Smooth muscle cell (in vitro differentiated cells): ENCODE data around the gene MEGF11. TPM values are rescaled to one million over a fixed set of nuclear protein-coding genes. Genes with fewer than 3 reads are reported as not detected.

ENCODE experiments used
- DNase-seq: peaks from one replicate; lab custom pipeline; 2025; ENCODE audit not compliant: unreplicated experiment; lab: John Stamatoyannopoulos, UW
- H2AFZ ChIP-seq: fragments of 200-600 bp; sonication (generic); 2 replicates; pipeline ENCODE4 v1.6.0; 2016; ENCODE audit warnings: antibody characterized with exemption, low read depth, mild to moderate bottlenecking
- H3F3A ChIP-seq: fragments of 200-600 bp; sonication (generic); 2 replicates; pipeline ENCODE4 v1.6.0; 2017; ENCODE audit warnings: antibody characterized with exemption, low read depth
- H3K27ac ChIP-seq: fragments of 200-600 bp; sonication (generic); 2 replicates; pipeline ENCODE4 v1.5.1; 2016; ENCODE audit warnings: low read depth, mild to moderate bottlenecking
- H3K27me3 ChIP-seq: fragments of 200-600 bp; sonication (generic); 2 replicates; pipeline ENCODE4 v1.6.1; 2016; ENCODE audit warnings: low read depth, mild to moderate bottlenecking
- H3K36me3 ChIP-seq: fragments of 200-600 bp; sonication (generic); 2 replicates; pipeline ENCODE4 v1.5.1; 2016; ENCODE audit warnings: low read depth
- H3K4me1 ChIP-seq: fragments of 200-600 bp; sonication (generic); 2 replicates; pipeline ENCODE4 v1.5.1; 2016; ENCODE audit warnings: low read depth
- H3K4me2 ChIP-seq: fragments of 200-600 bp; sonication (generic); 2 replicates; pipeline ENCODE4 v1.6.0; 2016; ENCODE audit warnings: mild to moderate bottlenecking
- H3K4me3 ChIP-seq: fragments of 200-600 bp; sonication (generic); 2 replicates; pipeline ENCODE4 v1.5.1; 2016; ENCODE audit warnings: mild to moderate bottlenecking
- H3K79me2 ChIP-seq: fragments of 200-600 bp; sonication (generic); 2 replicates; pipeline ENCODE4 v1.6.0; 2016; ENCODE audit warnings: low read depth, mild to moderate bottlenecking
- H3K9ac ChIP-seq: fragments of 200-600 bp; sonication (generic); 2 replicates; pipeline ENCODE4 v1.6.0; 2016; ENCODE audit warnings: low read depth
- H3K9me3 ChIP-seq: fragments of 200-600 bp; sonication (generic); replicated peaks from 2 replicates; pipeline ENCODE4 v1.5.1; 2016; ENCODE audit warnings: low read depth
- H4K20me1 ChIP-seq: fragments of 200-600 bp; sonication (generic); 2 replicates; pipeline ENCODE4 v1.6.0; 2016; ENCODE audit warnings: low read depth
- WGBS: methylation state at CpG from one replicate; pipeline ENCODE4 v1.1.7; 2016; ENCODE audit warnings: low lambda C conversion rate; 5-methylcytosine and 5-hydroxymethylcytosine counted together
- polyA plus RNA-seq: library from polyadenylated mRNA; unstranded; fragments of >200 nt; fragmentation: Nextera tagmentation; extraction: Ambion mirVana; gene quantifications from 2 replicates; pipeline ENCODE4 v1.2.1, GENCODE V29; 2016
- total RNA-seq: library from RNA; depleted of rRNA; stranded (reverse); fragments of >200 nt; gene quantifications from 2 replicates; pipeline ENCODE4 v1.2.3, GENCODE V29; 2014
- TF ChIP-seq, protein P1 (sequence below): fragments of 200-600 bp; sonication (generic); IDR thresholded peaks from 2 replicates; pipeline ENCODE4 v1.5.1; 2017; ENCODE audit warnings: borderline replicate concordance, mild to moderate bottlenecking, antibody characterized with exemption; ENCODE audit not compliant: insufficient read depth, poor library complexity, severe bottlenecking

Gene MEGF11
- total and polyA plus RNA-seq, 2 experiments from 2014 or later: 0.08 TPM; not detected in 1

- Histone ChIP-seq H3F3A (no peaks in the 10 kb centered on the region), H2AFZ (no peak overlapping the region), H3K79me2 (no peaks in the 10 kb centered on the region), H4K20me1 (no peaks in the 10 kb centered on the region), H3K9me3 (no peaks in the 10 kb centered on the region), H3K4me1 (no peaks in the 10 kb centered on the region), H3K9ac (no peak overlapping the region), H3K27ac (no peak overlapping the region), H3K4me3 (no peak overlapping the region), H3K27me3 (no peaks in the 10 kb centered on the region), H3K36me3 (no peaks in the 10 kb centered on the region), H3K4me2 (no peak overlapping the region)
- TF ChIP-seq, protein P1, sequence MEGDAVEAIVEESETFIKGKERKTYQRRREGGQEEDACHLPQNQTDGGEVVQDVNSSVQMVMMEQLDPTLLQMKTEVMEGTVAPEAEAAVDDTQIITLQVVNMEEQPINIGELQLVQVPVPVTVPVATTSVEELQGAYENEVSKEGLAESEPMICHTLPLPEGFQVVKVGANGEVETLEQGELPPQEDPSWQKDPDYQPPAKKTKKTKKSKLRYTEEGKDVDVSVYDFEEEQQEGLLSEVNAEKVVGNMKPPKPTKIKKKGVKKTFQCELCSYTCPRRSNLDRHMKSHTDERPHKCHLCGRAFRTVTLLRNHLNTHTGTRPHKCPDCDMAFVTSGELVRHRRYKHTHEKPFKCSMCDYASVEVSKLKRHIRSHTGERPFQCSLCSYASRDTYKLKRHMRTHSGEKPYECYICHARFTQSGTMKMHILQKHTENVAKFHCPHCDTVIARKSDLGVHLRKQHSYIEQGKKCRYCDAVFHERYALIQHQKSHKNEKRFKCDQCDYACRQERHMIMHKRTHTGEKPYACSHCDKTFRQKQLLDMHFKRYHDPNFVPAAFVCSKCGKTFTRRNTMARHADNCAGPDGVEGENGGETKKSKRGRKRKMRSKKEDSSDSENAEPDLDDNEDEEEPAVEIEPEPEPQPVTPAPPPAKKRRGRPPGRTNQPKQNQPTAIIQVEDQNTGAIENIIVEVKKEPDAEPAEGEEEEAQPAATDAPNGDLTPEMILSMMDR: no peak
- DNase-seq: no peak
- 100% methylated on average over 1 of the region's 1 CpG for WGBS
Observed at GRCh38 chr15:65925338-65925737, 328.2 kb downstream of the MEGF11 start.

GRCh38 chr15:65924004-65924403, 329.5 kb downstream of the MEGF11 start:
- Histone ChIP-seq H3K36me3 (no peaks in the 10 kb centered on the region), H3K9ac (no peak overlapping the region), H2AFZ (no peak overlapping the region), H4K20me1 (no peaks in the 10 kb centered on the region), H3K27me3 (no peaks in the 10 kb centered on the region), H3K4me1 (no peaks in the 10 kb centered on the region), H3K79me2 (no peaks in the 10 kb centered on the region), H3K4me2 (no peak overlapping the region), H3F3A (no peaks in the 10 kb centered on the region), H3K4me3 (no peak overlapping the region), H3K27ac (no peak overlapping the region), H3K9me3 (no peaks in the 10 kb centered on the region)
- 78% methylated on average over 2 of the region's 3 CpGs for WGBS
- DNase-seq: no peak
- TF ChIP-seq, protein P1: no peak

GRCh38 chr15:65923264-65923663, 330.3 kb downstream of the MEGF11 start:
- H3K4me3 ChIP-seq: no peak overlapping the region
- TF ChIP-seq, protein P1: no peak
- H3K4me1 ChIP-seq: no peaks in the 10 kb centered on the region
- H3K9ac ChIP-seq: no peak overlapping the region
- no peak overlapping the region for H2AFZ ChIP-seq
- no peaks in the 10 kb centered on the region for H3K9me3 ChIP-seq
- H3K4me2 ChIP-seq: no peak overlapping the region
- H3F3A ChIP-seq: no peaks in the 10 kb centered on the region
- DNase-seq: no peak
- 94% methylated on average over 5 of the region's 5 CpGs for WGBS
- H3K36me3 ChIP-seq: no peaks in the 10 kb centered on the region
- no peak overlapping the region for H3K27ac ChIP-seq
- H4K20me1 ChIP-seq: no peaks in the 10 kb centered on the region
- H3K27me3 ChIP-seq: no peaks in the 10 kb centered on the region
- no peaks in the 10 kb centered on the region for H3K79me2 ChIP-seq

GRCh38 chr15:65922621-65923020, 330.9 kb downstream of the MEGF11 start:
- no peaks in the 10 kb centered on the region for H3K79me2 ChIP-seq
- H3K4me2 ChIP-seq: no peak overlapping the region
- WGBS: 90% methylated on average over 7 of the region's 7 CpGs
- no peaks in the 10 kb centered on the region for H3K36me3 ChIP-seq
- no peak for DNase-seq
- no peaks in the 10 kb centered on the region for H3K27me3 ChIP-seq
- no peak overlapping the region for H3K9ac ChIP-seq
- peaks cover 2% of the 10 kb centered on the region for H4K20me1 ChIP-seq
- no peaks in the 10 kb centered on the region for H3K9me3 ChIP-seq
- H2AFZ ChIP-seq: no peak overlapping the region
- no peak overlapping the region for H3K4me3 ChIP-seq
- TF ChIP-seq, protein P1: no peak
- no peaks in the 10 kb centered on the region for H3K4me1 ChIP-seq
- H3F3A ChIP-seq: no peaks in the 10 kb centered on the region
- no peak overlapping the region for H3K27ac ChIP-seq
